ENCODE measurements around the gene SMIM41.

Gene SMIM41

DNA sequence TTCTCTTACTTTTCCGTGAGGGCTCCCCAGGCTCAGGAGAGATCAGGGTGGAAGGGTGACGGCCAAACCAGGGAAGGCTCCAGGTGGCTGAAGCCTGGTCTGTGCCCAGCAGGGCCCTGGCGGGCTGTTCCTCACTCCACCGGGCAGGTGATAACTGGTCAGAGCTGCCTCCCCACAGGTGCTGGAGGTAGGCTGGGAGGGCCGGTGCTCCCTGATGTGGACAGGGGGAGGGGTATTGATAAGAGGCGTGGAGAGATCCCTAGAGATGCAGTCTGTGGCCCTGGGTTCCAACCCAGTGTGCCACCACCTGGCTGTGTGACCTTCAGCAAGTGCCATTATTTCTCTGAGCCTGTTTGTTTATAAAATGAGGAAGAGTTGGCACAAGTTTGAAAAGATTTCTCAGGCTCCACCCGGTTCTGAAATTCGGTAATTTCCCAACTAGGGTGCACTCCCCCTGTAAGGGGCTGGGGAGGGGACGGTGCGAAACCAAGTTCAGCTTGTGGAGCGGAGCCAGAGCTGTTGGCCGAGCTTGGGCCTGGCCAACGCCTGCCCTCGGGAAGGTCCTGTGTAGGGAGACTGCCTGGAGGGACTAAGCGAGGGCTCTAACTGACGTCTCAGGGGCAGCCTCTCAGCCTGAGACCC is 29.3 kb upstream of the SMIM41 start:
- ChIA-PET CTCF (interaction anchor here (1.6 to 3.2 kb wide), 2 partner anchors 11 to 24 kb away, joined by 4 to 19 read pairs; no protein-coding TSS in a partner anchor), POLR2A (ENCODE audit: low non-redundant PET) (no interaction called here)
- no peak for DNase-seq (ENCODE audit: low spot score)
- TF ChIP-seq, protein P1, sequence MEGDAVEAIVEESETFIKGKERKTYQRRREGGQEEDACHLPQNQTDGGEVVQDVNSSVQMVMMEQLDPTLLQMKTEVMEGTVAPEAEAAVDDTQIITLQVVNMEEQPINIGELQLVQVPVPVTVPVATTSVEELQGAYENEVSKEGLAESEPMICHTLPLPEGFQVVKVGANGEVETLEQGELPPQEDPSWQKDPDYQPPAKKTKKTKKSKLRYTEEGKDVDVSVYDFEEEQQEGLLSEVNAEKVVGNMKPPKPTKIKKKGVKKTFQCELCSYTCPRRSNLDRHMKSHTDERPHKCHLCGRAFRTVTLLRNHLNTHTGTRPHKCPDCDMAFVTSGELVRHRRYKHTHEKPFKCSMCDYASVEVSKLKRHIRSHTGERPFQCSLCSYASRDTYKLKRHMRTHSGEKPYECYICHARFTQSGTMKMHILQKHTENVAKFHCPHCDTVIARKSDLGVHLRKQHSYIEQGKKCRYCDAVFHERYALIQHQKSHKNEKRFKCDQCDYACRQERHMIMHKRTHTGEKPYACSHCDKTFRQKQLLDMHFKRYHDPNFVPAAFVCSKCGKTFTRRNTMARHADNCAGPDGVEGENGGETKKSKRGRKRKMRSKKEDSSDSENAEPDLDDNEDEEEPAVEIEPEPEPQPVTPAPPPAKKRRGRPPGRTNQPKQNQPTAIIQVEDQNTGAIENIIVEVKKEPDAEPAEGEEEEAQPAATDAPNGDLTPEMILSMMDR (conservative IDR thresholded peaks at IDR 0.05; ENCODE audit: low read depth), result no peak
- peak overlapping the region; percentile 76 for H3K27ac ChIP-seq

DNA sequence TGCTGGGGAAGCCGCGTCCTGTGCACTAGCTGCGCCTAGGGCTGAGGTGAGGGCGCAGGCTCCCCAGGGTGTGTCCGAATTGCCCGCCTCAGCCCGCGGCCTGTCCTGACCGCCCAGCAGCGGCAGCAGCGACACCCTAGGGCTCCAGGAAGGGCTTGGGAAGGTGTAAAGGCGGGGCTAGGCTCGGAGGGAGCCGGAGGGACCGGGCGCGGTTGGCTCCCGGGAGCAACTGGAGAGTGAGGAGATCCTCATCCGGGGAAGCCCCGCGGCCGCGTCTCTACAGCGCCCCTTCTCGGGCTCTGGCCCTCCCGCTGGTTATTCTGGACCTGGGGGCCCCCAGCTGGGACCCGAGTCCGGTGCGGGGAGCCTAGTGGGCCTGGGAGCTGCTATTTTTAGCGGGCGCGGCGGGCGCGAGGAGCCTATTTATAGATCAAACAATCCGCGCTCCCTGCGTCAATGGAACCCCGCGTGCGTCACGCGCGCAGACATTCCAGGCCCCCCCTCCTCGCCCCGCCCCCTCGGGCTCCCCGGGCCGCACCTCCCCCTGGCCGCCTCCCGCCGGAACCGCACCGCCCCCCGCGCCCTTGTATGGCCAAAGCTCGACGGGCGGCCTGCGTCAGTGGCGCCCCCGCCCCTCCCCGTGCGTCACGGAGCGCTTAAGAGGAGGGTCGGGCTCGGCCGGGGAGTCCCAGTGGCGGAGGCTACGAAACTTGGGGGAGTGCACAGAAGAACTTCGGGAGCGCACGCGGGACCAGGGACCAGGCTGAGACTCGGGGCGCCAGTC is 28.6 kb upstream of the SMIM41 start, which contains the start of gene NR4A1:
NR4A1 (plus strand) TSS at position 685 of the 784 bp plus-strand sequence. CDS start 2,887 bp downstream, outside the sequence.
- H3K27ac ChIP-seq, result peak within 1 kb of the TSS; percentile 76
- TF ChIP-seq, protein P1 (conservative IDR thresholded peaks at IDR 0.05; ENCODE audit: low read depth), result no peak; the same call in 1 of the 2 replicates
- DNase-seq (ENCODE audit: low spot score), result peak; percentile 98
- POLR2A ChIA-PET (ENCODE audit: low non-redundant PET), result no interaction called here
- CTCF ChIA-PET, result interaction anchor here (0.6 to 3.2 kb wide), 5 partner anchors 11 to 919 kb away, joined by 3 to 19 read pairs (median 4); no protein-coding TSS in a partner anchor

DNA sequence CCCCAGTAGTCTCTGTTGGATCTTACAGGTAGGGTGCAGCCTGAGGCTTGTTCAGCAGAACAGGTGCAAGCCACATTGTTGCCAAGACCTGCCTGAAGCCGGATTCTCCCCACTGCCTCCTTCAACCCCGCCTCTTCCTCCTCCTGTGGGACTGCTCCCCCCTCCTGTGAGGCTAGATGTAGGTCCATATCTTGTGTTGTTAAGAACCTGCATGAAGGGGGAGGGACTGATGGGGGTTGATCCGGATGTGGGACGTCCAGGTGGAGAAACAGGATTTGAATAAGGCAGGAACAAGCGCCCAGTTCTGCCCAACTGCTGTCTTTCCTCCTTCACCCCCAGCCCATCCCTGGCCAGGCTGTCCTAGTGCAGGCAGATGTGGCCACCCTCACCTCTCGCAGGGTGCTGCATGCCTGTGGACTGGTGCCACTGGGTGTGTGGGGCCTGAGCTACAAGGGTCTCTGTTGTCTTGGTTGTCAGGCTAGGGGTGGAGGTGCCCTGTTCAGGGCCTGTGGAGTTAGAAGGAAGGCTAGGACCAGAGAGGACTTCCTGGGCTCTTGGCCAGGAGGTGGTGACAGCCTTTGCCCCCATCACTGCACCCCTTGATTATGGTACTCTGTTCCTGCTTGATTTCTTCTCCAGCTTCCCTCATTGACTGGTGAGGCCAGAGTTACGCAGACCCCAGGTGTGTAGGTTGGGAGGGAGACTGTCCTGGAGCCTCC is 26.9 kb upstream of the SMIM41 start:
- DNase-seq (ENCODE audit: low spot score), result no peak
- TF ChIP-seq, protein P1 (conservative IDR thresholded peaks at IDR 0.05; ENCODE audit: low read depth), result no peak
- POLR2A ChIA-PET (ENCODE audit: low non-redundant PET), result no interaction called here
- peak overlapping the region; percentile 76; the same call in 1 of the 2 replicates for H3K27ac ChIP-seq
- CTCF ChIA-PET, result interaction anchor here (0.5 to 3.2 kb wide), 4 partner anchors 27 to 75 kb away, joined by 3 to 19 read pairs (median 5); no protein-coding TSS in a partner anchor

DNA sequence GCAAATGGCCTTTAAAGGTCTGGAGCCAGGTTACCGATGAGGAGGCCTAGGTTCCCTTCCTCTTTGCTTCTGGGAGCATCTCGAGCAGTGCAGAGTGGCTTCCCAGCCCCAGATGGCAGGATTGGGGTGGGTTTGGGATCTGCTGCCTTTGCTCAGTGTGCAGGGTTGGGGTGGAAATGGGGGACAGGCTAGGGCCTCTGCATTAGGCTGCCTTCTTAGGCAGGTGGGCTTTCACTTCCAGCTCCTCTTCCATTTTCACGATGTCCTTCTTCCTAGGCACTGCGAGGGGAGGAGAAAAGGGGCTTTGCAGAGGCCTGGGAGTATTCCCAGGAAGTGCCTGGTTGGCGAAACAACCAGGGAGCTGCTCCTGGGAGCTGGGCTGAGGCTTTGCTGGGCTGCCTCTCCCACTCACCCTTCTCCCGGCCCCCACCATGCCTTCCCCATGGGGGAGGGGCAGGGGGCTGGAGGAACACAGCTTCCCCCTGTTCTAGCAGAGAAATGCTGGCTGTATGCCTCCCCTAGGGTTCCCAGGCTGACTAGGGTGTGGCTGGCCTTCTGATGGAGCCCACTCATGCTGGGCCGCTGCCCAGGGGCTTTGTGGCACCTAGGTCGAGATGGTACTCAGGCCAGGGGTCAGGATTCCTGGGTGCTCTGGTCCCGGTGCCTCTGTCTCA is 25.8 kb upstream of the SMIM41 start:
- H3K27ac ChIP-seq, result no peak overlapping the region
- no peak for DNase-seq (ENCODE audit: low spot score)
- ChIA-PET POLR2A (ENCODE audit: low non-redundant PET) (no interaction called here), CTCF (interaction anchor here (0.7 kb wide), 1 partner anchor 47 kb away, joined by 3 read pairs; no protein-coding TSS in a partner anchor)
- TF ChIP-seq, protein P1 (conservative IDR thresholded peaks at IDR 0.05; ENCODE audit: low read depth), result no peak

DNA sequence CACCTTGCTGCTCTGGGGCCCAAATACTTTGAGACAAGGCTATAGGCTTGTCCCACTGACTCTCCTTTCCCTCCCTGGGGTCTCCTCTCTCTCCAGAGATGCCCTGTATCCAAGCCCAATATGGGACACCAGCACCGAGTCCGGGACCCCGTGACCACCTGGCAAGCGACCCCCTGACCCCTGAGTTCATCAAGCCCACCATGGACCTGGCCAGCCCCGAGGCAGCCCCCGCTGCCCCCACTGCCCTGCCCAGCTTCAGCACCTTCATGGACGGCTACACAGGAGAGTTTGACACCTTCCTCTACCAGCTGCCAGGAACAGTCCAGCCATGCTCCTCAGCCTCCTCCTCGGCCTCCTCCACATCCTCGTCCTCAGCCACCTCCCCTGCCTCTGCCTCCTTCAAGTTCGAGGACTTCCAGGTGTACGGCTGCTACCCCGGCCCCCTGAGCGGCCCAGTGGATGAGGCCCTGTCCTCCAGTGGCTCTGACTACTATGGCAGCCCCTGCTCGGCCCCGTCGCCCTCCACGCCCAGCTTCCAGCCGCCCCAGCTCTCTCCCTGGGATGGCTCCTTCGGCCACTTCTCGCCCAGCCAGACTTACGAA is 25.2 kb upstream of the SMIM41 start:
- H3K27ac ChIP-seq, result 0 out of 2 replicates have a peak overlapping the region, but pooled peaks have one; percentile 4
- DNase-seq (ENCODE audit: low spot score), result no peak
- POLR2A ChIA-PET (ENCODE audit: low non-redundant PET), result no interaction called here
- CTCF ChIA-PET, result interaction anchor here (0.6 to 1.0 kb wide), 3 partner anchors 25 to 48 kb away, joined by 3 to 12 read pairs (median 3); no protein-coding TSS in a partner anchor
- TF ChIP-seq, protein P1 (conservative IDR thresholded peaks at IDR 0.05; ENCODE audit: low read depth), result no peak

Measured in RWPE1 (cell line).